CD4-positive, alpha-beta T cell treated with Interferon gamma for 1 hour (primary cell): ENCODE measurements around the gene NR1D1.

ENCODE experiments used
- DNase-seq: peaks from one replicate; pipeline ENCODE4 v3.0.0-alpha.2; 2020

NR1D1 gene

DNA sequence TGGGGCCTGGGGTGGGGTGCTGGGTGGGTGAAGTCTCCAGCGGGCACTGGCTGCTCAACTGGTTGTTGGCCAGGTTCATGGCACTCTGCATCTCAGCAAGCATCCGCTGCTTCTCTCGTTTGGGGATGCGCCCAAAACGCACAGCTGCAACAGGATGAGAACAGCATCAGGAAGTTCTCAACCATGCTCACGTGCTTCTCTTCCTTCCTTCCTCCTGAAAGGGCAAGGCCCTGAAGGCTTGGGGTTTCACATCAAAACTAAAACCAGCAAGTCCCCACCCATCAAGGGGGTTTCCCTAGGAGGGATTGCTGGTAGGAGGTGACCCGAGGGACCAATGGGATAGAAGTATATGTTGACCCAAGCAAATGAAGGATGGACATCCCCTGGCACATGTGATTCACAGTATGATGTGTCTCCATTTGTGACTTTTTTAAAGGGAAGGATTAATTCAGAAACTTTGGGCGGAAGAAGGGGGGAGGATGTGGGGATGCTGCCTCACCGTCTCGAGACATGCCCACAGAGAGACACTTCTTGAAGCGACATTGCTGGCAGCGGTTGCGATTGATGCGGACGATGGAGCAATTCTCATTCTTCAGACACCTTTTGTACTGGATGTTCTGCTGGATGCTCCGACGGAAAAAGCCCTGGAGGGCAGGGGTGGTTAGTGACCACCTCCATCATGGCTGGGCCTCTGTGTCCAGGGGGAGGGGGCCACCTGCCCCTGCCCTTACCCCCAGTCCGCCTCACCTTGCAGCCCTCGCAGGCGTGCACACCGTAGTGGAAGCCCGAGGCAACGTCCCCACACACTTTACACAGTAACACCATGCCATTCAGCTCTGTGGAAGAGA, 4.2 kb downstream of the NR1D1 start:
- peak; percentile 94 for DNase-seq

DNA sequence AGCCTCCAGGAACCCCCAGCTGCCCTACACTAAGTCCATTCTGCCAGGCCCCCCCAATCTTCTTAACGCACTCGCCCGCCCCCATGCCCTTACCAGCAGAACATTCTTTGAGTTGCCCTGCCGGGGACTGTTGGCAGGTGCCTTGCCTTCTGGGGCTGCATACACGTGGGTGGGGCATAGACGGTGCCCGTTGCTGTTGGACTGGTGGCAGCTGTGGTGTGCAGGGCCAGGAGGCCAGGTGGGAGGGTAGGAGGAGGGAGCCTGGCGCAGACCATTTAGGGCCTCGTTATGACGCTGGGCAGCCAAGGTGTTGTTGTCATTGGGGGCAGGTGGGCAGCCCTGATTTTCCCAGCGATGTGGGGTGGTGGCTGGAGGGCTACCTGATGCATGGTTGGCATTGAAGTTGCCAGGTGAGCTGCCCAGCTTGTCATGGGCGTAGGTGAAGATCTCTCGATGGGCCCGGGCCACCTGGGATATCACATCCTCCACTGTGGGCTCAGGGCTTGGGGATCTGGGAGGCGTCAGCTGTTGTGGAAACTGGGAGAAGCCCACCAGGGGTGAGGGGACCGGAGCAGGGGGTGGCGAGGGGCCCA, 4.9 kb downstream of the NR1D1 start:
- no peak for DNase-seq

DNA sequence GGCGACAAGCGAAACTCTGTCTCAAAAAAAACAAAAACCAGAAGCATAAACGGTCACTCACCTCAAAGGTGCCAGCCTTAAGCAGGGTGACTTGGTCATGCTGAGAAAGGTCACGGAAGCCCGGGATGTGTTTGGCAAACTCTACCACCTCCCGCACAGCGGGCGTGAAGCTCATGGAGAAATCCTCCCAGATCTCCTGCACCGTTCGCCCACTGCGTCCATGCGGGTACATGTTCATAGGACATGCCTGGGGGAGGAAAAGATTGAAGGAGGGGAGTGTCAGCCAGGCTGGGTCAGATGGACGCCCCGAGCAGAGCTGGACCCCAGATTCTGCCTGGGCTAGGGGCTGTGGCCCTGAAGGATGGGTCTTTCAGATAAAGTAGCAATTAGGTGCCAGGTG, 5.5 kb downstream of the NR1D1 start:
- DNase-seq: no peak

DNA sequence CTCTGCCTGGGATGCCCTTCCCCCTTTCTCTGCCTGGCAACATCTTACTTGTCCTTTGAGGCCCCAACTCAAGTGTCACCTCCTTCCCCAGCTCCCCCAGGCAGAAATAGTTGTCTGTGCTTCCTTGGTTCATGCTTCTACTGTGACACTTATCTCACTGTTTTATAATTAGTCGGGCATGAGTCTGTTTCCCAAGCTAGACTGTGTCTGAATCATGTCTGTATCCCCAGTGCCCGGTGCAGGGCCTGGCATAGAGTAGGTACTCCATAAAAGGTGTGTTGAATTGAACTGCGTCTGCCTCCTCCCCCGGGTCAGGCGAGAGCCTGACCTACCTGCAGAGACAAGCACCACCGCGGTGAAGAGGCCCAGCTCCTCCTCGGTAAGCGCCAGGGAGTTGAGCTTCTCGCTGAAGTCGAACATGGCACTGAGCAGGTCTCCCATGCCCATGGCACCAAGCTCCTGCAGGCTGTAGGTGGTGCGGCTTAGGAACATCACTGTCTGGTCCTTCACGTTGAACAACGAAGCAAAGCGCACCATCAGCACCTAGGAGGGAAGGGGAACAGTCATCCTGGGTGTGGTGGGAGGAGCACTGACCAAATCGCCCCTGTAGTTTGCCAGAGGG, 6.7 kb downstream of the NR1D1 start:
- no peak for DNase-seq

DNA sequence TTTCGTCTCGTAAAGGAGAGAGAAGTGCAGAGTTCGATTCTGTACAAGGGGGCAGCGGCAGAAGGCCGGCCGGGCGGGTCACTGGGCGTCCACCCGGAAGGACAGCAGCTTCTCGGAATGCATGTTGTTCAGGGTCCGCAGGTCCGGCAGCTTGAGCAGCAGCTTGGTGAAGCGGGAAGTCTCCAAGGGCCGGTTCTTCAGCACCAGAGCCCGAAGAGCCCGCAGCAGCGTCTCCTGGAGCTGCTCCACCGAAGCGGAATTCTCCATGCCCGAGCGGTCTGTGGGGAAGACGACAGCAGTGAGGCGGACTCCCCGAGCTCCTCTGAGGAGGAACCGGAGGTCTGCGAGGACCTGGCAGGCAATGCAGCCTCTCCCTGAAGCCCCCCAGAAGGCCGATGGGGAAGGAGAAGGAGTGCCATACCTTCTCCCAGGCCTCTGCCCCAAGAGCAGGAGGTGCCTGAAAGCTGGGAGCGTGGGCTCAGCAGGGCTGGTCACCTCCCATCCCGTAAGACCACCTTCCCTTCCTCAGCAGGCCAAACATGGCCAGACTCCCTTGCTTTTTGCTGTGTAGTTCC, 7.3 kb downstream of the NR1D1 start:
- DNase-seq: no peak

DNA sequence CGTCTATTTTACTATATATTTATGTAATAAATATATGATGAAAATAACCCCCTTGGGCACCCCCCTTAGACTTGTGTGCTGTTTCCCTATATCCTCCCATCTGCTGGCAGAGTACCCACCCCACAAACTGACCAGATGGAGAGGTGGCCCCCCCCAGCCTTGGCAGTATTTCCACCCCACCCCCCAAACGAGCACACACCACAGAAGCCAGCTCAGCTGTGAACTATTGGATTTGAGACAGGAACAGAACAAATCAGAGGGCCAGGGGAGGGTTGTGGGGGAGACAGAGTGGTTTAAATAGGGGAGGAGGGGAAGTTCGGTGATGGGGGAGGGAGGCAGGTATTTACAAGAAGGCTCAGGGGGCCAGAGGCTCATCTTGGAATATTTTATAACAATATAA, 7.8 kb downstream of the NR1D1 start:
- DNase-seq: no peak

DNA sequence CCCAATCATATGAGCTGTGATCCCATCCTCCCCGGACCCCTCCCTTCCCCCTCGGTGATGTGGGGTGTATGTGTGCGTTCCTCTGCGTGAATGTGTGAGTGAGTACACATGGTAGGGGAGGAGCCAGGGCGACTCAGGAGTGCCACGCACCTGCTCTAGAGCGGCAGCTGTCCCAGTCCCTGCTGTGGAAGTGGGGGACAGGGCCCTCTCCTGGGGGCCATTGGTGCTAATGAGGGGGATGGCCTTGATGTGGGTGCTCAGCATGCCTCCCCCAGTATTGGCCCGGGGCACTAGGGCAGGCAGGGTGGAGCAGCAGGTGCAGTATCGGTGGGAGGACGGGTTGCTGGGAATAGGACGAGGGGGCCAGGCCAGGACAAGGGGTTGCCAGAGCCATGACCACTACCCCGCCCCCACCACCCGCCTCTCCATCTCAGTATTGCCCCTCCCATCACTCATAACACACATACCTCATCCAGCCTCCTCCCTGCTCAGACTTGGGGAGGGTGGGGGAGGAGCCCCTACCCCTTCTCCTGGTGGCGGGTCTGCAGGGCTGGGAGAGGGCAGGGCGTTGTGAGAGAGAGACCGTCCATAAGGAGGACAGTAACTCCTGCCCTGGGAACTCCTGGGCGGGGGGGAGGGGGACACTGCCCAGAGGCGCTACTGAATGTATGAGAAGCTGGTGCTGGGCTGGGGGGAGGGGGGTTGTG, 8.5 kb downstream of the NR1D1 start:
- DNase-seq: no peak

DNA sequence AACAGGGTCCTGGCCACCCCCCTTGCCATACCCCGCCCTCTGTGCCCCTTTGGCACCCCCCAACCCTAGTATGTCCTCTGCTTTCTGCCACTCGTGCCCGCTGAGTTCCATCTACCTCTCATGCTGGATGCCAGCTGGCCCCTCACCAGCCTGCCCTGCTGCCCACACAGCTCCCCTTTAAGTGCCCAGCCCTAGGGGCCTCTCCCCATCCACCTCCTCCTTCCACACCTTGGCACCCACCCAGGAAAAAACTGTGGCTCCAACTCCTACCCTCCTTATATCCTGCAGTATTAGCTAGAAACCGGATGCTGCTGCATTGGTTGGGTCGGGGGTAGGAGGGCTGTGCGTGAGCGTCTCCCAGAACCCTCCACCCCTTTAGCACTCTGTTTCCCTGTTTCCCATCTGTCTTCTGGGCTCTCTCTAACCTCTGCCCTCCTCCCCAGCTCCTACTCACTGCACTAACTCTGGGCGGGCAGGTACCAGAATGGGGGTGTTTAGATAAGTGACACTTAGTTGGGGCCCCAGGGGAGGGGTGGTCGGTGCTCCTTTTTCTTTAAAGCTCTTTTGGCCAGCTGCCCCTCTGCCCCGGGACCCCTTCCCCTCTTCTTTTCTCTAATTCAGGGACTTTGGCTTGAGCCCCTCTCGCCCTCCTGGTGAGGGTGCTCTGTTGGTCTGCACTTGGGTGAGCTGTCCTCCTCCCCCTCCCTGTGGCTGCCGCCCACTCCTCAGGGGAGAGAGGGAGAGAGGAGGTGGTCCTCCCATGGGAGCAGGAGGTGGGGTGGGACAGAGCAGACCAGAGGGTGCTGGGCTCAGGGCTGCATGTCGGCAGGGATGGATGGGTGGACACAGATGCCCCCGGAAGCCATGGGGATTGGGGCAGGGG, 9.9 kb downstream of the NR1D1 start:
- no peak for DNase-seq

DNA sequence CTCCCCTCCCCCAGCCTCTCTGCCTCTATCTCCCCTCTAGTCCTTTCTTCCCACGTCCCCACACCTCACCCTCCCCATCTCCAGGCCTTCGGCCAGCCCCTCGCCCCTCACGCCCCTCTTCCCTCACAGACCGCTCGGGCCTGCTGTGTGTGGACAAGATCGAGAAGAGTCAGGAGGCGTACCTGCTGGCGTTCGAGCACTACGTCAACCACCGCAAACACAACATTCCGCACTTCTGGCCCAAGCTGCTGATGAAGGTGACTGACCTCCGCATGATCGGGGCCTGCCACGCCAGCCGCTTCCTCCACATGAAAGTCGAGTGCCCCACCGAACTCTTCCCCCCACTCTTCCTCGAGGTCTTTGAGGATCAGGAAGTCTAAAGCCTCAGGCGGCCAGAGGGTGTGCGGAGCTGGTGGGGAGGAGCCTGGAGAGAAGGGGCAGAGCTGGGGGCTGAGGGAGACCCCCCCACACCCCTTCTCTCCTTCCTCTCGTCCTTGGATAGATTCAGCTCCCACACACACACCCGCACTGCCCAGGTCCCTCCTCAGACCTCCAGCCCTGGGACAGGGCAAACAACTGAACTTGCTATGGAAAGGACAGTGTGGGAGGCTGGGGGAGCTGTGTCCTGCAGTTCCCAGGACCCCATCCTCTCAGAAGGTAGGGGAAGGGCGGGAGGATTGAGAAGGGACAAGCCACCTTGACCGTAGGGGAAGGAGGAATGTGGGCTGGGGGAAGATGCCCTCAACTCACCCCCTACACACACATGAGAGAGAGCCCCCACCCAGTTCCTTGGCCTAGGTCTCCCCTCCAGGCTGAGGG, 11.1 kb downstream of the NR1D1 start:
- DNase-seq: no peak

DNA sequence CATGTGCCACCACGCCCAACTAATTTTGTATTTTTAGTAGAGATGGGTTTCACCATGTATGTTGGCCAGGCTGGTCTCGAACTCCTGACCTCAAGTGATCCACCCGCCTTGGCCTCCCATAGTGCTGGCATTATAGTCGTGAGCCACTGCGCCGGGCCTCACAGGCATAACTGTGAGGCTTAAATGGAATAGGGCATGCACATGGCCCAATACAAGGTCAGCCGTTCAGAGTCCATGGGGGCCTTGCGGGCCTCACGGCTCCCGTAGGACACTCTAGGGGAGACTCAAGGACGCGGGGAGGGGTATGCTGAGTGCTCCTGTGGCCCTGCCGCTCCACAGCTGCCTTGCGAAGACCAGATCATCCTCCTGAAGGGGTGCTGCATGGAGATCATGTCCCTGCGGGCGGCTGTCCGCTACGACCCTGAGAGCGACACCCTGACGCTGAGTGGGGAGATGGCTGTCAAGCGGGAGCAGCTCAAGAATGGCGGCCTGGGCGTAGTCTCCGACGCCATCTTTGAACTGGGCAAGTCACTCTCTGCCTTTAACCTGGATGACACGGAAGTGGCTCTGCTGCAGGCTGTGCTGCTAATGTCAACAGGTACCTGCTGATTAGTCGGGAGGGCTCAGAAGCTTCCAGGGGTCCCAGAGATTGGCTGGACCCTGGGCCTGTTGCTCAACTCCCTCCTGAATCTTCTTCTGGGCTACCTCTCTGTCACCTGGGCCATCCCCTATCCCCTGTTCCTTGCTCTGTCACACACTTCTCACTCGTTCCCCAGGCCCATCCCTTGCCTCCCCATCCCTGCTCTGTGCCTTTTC, 12.3 kb downstream of the NR1D1 start:
- no peak for DNase-seq

DNA sequence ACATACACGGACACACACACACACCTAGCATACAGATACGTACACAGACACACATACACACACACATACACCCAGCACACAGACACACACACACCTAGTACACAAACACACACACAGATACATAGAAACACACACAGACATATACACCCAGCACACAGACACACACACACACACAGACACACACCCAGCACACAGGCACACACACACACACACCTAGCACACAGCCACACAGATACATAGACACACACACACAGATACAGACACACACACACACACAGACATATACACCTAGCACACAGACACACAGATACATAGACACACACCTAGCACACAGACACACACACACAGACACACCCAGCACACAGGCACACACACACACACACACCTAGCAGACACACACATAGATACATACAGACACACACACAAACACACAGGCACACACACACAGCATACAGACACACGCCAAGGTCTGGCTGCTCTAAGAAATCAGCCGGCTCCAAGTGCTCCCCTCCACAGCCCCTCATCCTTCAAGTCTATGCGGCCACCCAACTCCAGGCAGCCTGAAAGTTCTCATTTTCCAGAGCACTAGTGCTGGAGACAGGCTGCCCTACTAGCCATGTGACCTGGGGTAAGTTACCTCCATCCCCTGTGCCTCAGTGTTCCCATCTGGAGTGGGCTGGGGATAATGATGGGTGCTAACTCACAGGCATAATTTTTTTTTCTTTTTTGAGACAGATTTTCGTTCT, 13.2 kb downstream of the NR1D1 start:
- DNase-seq: no peak

DNA sequence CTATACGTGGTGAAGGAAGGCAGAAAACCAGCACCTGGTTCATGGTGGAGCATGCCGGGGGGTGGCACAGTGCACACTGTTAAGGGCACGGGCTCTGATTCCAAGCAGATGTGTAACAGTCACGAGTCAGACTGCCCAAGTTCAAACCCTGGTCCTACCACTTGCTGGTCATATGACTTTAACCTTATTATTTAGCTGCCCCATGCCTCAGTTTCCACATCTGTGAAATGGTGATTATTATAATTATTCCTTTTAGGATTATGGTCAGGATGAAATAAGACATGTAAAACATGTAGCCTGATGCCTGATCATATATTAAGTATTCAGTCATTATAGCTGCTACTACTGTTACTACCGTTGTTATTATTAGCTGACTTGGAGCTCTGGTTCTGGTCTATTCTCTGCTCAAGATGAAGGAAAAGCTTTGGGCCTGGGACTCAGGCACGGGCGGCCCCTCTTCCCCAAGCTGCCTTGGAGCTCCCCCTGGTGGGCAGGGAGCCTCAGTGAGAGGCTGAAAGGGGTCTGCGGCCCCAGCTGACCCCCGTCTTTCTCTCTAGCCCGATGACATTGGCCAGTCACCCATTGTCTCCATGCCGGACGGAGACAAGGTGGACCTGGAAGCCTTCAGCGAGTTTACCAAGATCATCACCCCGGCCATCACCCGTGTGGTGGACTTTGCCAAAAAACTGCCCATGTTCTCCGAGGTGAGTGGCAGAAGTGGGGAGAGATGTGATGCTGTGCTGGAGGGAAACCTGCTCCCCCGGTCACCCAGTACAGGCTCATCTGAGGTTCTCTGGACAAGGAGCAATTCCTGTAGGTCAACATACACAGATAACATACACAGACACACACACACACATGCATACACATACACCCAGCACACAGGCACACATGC, 14.0 kb downstream of the NR1D1 start:
- peak; percentile 46 for DNase-seq

DNA sequence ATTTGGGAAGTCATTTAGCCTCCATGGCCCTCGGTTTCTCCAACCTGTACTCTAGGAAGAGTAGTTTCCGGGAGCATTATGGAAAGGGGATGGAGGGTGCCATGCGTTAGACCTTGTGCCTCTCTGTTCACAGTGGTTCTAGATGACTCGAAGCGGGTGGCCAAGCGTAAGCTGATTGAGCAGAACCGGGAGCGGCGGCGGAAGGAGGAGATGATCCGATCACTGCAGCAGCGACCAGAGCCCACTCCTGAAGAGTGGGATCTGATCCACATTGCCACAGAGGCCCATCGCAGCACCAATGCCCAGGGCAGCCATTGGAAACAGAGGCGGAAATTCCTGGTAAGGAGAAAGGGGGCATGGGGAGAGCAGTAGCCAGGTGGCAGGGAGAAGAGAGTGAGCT, 15.9 kb downstream of the NR1D1 start:
- DNase-seq: no peak

DNA sequence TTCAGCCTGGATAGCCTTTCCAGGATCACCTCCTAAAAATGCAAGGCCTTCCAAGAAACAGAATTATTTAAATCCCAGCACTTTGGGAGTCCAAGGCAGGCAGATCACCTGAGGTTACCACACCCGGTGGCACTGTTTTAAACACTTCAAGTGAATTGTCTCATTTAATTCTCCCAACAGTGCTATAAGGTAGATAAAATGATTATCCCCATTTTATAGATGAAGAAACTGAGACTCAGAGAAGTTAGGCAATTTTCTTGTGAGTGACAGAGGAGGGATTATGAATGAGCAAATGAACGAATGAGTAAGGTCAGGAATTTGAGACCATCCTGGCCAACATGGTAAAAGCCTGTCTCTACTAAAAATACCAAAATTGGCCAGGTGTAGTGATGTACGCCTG, 20.8 kb downstream of the NR1D1 start:
- no peak for DNase-seq

DNA sequence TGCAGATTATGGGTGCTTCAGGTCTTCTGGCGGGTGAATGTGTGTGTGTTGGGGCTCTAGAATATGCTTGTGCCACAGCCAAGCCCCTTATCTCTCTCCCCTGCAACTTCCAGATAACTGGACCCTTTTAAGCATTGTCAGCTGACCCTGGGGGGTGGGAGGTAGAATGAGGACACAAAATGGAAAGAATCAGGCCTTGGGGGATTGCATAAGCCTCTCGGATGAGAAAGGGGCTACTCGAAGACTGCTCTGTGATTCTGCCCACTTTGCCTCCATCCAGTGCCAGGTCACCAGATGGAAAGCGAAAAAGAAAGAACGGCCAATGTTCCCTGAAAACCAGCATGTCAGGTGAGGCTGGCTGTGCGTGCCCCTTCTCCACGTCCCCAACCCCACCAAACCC, 23.8 kb downstream of the NR1D1 start:
- no peak for DNase-seq

DNA sequence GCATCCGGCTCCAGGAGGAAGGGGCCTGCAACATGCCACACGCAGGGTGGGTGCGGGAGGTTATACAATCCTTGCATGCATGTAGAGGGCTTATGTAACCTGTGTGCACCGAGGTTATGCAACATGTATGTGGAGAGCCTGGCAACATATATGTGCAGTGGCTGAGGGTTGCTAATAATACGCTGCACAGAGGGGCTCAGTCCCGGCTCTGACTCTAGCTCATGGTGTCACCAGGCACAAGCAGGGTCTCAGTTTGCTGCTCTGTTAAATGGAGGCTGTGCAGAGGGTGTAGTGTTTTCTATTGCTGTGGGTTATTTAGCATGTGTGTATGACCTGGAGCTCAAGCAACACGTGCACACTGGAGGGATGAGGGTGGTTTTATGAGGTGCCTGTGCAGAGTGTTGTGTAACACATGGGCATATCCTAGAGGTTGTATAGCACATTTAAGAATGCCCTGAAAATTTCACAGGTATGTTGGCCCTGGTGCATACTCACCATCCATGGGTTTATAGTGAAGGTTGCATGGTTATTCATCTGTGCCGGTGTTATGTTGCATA, 24.4 kb downstream of the NR1D1 start:
- no peak for DNase-seq

DNA sequence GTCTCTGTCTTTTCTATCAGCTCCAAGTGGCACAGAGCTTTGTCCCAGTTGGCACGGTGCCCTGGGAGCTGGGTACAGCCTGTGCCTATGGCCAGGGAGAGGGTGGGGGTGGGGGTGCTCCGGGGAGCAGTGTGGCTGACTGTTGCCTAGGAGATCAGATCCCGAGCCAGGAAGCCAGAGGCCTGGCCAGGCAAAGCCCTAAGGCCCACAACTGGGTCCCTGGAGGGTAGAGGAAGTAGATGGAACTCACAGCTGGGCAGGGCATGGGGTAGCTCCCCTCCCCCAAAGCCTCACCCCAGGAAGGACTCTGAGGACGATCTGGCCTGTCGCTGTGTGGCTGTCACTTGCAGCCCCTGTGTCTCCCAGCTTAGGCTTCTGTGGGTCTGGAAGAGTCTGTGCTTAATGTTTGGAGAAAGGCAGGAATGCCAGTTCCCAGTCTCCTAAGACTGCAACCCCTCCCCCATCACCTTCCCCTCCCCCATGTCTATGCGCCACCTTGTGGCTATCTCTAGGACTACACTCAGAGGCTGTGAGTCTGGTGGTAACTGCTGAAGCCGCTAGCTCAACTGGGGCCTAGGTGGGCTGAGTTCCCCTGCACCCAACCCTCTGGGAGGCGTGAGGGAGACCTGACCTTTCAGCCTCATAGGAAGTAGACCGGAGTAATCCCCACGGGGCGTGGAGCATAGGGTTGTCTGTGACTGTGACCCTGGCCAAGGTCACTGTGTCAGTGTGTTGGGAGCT, 25.0 kb downstream of the NR1D1 start:
- DNase-seq: peak; percentile 56

DNA sequence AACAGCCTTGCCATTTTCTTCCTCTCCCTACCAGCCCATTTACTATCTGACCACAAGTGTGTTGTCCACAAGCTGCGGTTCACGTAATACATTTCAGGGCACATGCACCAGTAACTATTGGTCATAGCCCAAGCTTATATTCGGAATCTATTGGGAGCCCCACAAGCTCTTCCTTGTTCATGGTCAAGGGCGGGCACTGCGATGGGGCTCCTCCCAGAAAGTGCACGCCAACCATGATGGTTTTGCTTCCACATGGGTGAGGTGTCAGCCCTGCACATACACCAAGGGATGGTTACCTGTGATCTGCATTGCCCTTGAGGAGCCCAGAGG, 25.6 kb downstream of the NR1D1 start:
- no peak for DNase-seq
